ENCODE results near the gene SH3RF2. TPM values are rescaled to one million over a fixed set of nuclear protein-coding genes. Genes with fewer than 3 reads are reported as not detected.
A peak's percentile ranks its signal among the peaks of the same experiment; 100 is the strongest.

SH3RF2 gene
- total and polyA plus RNA-seq, 2 of the 13 experiments (the other 11 are each of a cell fraction or from before 2014, with no cell fraction given), result 2.6 to 3.7 TPM

GRCh38 chr5:145975361-145976066 is 39.1 kb downstream of the SH3RF2 start (continued):
- TF ChIP-seq EEA1 (CRISPR knock-in tag; IDR thresholded peaks at IDR 0.05; ENCODE audit: borderline replicate concordance) (no peak), ZNF788 (CRISPR knock-in tag; IDR thresholded peaks at IDR 0.05; ENCODE audit: borderline replicate concordance) (peak; percentile 61; the same call in 1 of the 2 replicates), HBP1 (CRISPR knock-in tag; IDR thresholded peaks at IDR 0.05; ENCODE audit: low read depth) (no peak), SNAI1 (CRISPR knock-in tag; IDR thresholded peaks at IDR 0.05; ENCODE audit: borderline replicate concordance) (no peak), RARA (CRISPR knock-in tag; IDR thresholded peaks at IDR 0.05) (peak; percentile 49), AGO1 (IDR thresholded peaks at IDR 0.05; ENCODE audit: low read depth, low read length, poor library complexity, severe bottlenecking) (no peak), PHF20 (CRISPR knock-in tag; IDR thresholded peaks at IDR 0.05) (no peak), ZNF782 (CRISPR knock-in tag; IDR thresholded peaks at IDR 0.05; ENCODE audit: borderline replicate concordance) (0 out of 2 replicates have a peak, but pooled peaks have one; percentile 43), THAP7 (CRISPR knock-in tag; IDR thresholded peaks at IDR 0.05) (no peak), LCORL (IDR thresholded peaks at IDR 0.05) (peak; percentile 85), LCORL (CRISPR knock-in tag; IDR thresholded peaks at IDR 0.05) (peak; percentile 83; the same call in 1 of the 2 replicates), RBAK (CRISPR knock-in tag; IDR thresholded peaks at IDR 0.05) (peak; percentile 85), SMAD3 (CRISPR knock-in tag; IDR thresholded peaks at IDR 0.05) (0 out of 2 replicates have a peak, but pooled peaks have one; percentile 25), CREB1 (IDR thresholded peaks at IDR 0.05) (no peak), CREB1 (CRISPR knock-in tag; IDR thresholded peaks at IDR 0.05) (peak; percentile 43; the same call in 1 of the 2 replicates), ZSCAN30 (CRISPR knock-in tag; IDR thresholded peaks at IDR 0.05) (no peak), MIXL1 (CRISPR knock-in tag; IDR thresholded peaks at IDR 0.05) (peak; percentile 92), ZNF512 (CRISPR knock-in tag; IDR thresholded peaks at IDR 0.05) (no peak), KDM5A (IDR thresholded peaks at IDR 0.05; ENCODE audit: borderline replicate concordance, low read length) (no peak), ZBTB7A (CRISPR knock-in tag; IDR thresholded peaks at IDR 0.05) (no peak), ZNF441 (CRISPR knock-in tag; IDR thresholded peaks at IDR 0.05; ENCODE audit: borderline replicate concordance) (0 out of 2 replicates have a peak, but pooled peaks have one; percentile 52), ATM (IDR thresholded peaks at IDR 0.05; ENCODE audit: borderline replicate concordance) (no peak), SAP130 (CRISPR knock-in tag; IDR thresholded peaks at IDR 0.05; ENCODE audit: low read depth) (peak; percentile 29; the same call in 1 of the 2 replicates), RXRB (CRISPR knock-in tag; IDR thresholded peaks at IDR 0.05; ENCODE audit: borderline replicate concordance) (peak; percentile 81), SOX13 (IDR thresholded peaks at IDR 0.05) (no peak), SOX13 (CRISPR knock-in tag; conservative IDR thresholded peaks at IDR 0.05 in 1 of 2, IDR thresholded peaks at IDR 0.05 in 1 of 2) (peak in 1 of 2 experiments; percentile 80; a peak in 2 of 4 replicates)
- TF ChIP-seq, protein P1, sequence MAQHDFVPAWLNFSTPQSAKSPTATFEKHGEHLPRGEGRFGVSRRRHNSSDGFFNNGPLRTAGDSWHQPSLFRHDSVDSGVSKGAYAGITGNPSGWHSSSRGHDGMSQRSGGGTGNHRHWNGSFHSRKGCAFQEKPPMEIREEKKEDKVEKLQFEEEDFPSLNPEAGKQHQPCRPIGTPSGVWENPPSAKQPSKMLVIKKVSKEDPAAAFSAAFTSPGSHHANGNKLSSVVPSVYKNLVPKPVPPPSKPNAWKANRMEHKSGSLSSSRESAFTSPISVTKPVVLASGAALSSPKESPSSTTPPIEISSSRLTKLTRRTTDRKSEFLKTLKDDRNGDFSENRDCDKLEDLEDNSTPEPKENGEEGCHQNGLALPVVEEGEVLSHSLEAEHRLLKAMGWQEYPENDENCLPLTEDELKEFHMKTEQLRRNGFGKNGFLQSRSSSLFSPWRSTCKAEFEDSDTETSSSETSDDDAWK (CRISPR knock-in tag; IDR thresholded peaks at IDR 0.05), result no peak
